NCI-H748 treated with DMSO at 0.1 percent for 48 hours (cell line): ENCODE data around the gene TMPRSS4.

Experiments
- DNase-seq: peaks from one replicate; lab custom pipeline; 2025; lab: John Stamatoyannopoulos, UW

Gene TMPRSS4

DNA sequence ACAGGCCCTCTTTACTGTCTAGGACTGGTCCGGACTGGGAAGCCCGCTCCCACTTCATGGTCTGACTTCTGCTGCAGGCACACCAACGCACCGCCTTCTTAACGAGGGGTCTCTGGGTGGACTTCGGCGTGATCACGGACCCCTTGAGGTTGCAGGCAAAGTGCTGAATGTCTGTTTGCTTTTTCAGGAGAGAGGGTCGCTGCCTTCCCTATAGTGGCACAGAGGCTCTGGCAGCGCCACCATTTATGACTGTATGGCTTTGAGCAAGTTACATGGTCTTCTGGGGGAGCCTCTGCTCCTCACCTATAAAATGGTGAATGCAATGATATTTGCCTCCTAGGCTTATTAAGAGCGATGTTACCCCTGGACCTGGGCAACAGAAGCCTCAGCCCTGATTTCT, 77.1 kb downstream of the TMPRSS4 start:
- DNase-seq = no peak

- DNase-seq = no peak
Measured at GRCh38 chr11:118154641-118155040, 77.8 kb downstream of the TMPRSS4 start.

GRCh38 chr11:118155776-118156530, 79.1 kb downstream of the TMPRSS4 start:
- no peak for DNase-seq

DNA sequence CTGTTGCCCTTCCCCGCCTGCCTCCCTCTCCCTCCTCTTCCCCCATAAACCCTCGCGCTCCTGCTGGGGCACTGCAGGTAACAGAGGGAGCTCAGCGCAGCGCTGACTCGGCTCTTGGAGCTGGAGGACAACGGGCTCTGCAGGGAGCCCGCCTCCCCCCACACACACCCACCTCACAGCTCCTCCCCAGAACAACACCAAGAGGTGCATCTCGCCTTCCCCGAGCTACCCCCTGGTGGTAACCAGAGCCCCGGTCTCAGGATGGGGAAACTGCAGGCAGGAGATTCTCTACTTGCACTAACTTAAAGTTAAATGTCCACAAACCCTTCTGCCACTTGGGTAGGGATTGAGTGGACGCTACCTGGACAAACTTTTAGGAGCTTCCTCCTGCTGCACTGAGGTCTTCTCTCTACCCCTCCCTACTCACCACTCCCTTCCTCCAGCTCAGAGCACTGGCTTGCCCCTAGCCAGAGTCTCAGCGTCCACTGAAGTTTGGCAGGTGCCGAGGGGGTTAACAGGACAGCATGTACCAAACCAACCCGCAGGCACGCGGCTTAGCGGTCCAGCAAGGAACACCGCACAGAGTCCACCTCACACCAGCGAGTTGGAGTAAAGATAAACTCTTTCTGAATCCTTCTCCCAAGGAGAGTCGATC, 79.8 kb downstream of the TMPRSS4 start:
- DNase-seq = no peak

DNA sequence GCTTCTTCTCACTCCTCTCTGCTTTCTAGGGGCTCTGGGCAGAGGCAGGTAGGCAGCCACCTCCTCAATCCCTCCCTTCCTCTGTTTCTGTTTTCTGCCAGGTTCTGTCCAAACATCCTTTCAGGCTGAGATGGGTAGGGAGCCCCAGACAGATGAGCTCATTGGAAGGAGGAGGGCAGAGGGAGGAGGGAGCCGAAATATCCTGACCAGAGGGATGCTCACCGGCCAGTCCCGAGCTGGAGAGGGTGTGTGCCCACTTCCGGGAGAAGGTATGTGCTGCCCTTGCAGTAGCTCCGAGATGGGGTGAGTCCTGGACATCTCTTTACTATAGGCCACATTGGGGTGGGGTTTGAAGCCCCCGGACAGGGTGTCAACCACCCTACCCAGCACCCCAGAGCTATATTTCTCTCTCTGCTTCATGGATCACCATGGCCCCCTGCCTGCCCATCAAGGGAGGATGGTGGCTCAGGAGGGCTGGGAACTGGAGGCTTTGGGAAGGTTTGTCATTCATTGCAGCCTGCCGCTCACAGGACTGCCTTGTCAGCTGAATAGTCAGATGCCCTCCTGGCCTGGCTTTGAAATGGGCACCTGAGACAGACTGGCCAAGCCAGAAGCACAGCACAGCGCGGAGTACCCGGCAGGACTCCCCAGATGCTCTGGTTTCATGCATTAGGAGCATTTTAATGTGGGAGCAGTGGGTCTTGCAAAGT, 80.5 kb downstream of the TMPRSS4 start:
- DNase-seq = no peak

GRCh38 chr11:118161786-118162185, 84.9 kb downstream of the TMPRSS4 start:
- DNase-seq = no peak

- no peak for DNase-seq
Measured at GRCh38 chr11:118162846-118163245, 86.0 kb downstream of the TMPRSS4 start.

DNA sequence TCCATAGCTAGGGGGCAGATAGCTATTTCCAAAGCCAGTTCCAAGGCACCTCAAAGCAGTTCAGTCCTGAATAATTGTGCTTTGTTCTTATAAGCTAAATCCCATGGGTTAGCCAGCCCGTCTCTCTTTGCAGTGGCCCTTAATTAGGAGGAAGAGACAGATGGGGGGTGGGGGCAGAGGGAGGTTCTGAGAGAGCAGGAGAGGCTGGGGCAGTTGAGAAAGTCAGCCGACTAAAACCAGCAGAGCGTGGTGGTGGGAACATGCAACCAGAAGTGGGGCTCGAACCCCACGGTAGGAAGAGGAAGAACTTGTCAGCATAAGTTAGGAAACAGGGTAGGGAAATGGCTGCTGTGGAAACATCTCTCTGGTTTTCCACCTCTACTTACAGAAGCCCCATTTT, 86.6 kb downstream of the TMPRSS4 start:
- DNase-seq = no peak

GRCh38 chr11:118164885-118165284, 88.0 kb downstream of the TMPRSS4 start:
- no peak for DNase-seq

- DNase-seq = no peak
Measured at GRCh38 chr11:118166641-118167040, 89.8 kb downstream of the TMPRSS4 start.

DNA sequence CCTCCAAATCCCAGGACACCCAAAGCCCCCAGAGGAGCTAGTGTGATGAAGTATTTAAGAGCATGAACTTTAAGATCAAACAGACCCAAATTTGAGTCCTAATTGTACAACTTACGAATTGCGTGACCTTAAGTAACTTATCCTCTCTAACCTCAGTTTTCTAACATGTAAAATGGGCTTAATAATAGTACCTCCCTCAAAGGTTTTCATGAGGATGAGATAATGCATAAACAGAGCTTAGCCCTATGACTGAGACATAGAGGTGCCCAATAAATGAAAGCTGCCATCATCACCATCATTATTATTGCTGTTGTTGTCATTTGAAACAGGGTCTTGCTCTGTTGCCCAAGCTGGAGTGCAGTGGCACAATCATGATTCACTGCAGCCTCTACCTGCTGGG, 90.4 kb downstream of the TMPRSS4 start:
- DNase-seq = no peak

- DNase-seq = no peak
Measured at GRCh38 chr11:118167906-118168305, 91.0 kb downstream of the TMPRSS4 start.

- DNase-seq = no peak
Measured at GRCh38 chr11:118168316-118168715, 91.4 kb downstream of the TMPRSS4 start.

GRCh38 chr11:118168751-118169150, 91.9 kb downstream of the TMPRSS4 start:
- no peak for DNase-seq

DNA sequence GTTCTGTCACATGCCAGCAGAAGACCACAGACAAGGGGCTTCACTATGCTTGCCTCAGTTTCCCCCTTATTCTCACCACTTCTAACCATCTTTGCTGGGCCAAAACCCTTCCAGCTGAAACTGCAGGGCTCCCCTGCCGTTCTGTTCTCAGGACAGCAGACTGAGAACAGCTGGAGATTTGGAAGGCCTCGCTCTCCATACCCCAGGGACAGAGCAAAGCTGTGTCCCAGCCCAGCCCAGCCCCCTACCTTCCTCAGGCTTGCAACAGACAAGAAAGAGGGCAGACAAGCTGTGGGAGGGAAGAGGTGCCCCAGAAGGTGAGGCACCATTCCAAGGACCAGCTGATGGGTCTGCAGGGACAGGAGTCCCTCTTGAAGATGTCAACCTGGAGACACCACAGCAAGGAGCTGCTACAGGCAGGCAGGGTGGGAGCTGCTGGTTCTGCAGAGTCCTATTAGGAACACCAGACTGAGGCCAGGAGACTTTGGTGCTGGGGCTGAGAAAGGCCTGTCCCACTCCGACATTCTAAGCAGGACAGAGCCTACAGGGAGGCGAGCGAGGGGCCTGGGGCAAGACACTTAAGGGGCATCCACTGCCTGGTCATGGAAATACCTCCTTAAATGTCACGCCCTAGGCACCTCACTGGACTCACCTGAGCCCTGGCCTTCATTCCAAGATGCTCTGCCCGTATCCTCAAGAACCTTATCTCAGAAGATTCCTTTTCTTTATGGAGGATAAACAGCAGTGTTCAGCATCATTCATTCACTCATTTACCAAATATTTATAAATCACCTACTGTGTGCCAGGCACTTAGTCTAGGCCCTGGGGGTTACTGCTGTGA, 92.6 kb downstream of the TMPRSS4 start:
- DNase-seq = no peak

DNA sequence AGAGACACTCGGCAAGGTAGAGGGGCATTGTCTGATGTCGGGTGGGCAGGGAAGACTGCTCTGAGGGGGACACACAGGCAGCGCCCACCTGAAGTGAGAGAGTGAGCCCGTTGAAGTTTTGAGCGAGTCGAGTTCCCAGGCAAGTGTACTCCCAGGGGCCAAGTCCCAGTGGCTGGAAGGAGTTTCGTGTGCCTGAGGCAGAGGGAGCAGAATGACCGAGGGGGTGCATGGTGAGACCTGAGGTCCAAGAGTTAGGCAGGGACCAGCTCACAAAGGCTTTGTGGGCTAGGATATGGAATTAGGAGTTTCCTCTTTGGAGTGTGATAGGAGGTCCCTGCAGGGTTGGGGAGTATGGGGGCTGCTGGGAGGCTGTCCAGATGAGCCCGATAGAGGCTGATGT, 93.4 kb downstream of the TMPRSS4 start:
- DNase-seq = no peak

DNA sequence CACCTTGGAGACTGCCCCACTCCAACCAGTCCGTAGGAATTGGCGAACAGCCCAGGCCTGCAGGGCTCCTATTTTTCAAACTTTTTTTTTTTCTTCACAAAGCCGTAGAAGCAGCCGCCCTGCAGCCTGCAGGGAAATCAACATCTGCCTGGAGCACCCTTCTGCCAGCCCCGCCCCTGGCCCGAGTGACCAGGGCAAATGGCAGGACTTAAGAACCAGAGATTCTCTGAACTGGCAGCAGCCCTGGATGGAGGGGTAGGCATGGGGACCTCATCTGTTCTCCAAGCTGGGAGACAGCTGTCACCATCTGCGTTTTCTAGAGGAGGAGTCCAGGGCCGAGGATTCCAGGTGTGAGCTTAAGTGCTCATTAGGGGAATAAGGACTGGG, 94.0 kb downstream of the TMPRSS4 start:
- no peak for DNase-seq
